Right renal cortex interstitium (tissue), 3 donors: ENCODE data around the gene C1orf115. TPM values are rescaled to one million over a fixed set of nuclear protein-coding genes. Genes with fewer than 3 reads are reported as not detected.
"Not testable (repeated sequence)": the region's sequence is repeated elsewhere in the genome, so short reads cannot be mapped to it uniquely, and the experiment has no call there.

Source experiments
- DNase-seq, 3 donors: peaks; one replicate each; pipeline ENCODE4 v3.0.0-alpha.2; 2013; ENCODE audit warnings: low read depth in 3 of 3, low spot score in 2 of 3
- polyA plus RNA-seq, 3 donors: library from polyadenylated mRNA; unstranded; fragments of 120-200 nt; gene quantifications; one replicate each; pipeline ENCODE4 v1.2.1, GENCODE V29; 2013; ENCODE audit not compliant: insufficient read length in 3 of 3

Gene C1orf115
- polyA plus RNA-seq, 3 donors: 26.6 to 28.4 (median 27.9) TPM

- DNase-seq: no peak
Measured at GRCh38 chr1:220692436-220693228, 2.5 kb downstream of the C1orf115 start.

- DNase-seq: no peak
Measured at GRCh38 chr1:220694866-220695382, 4.8 kb downstream of the C1orf115 start.

- DNase-seq: no peak
Measured at GRCh38 chr1:220695426-220695825, 5.3 kb downstream of the C1orf115 start.

GRCh38 chr1:220696226-220696862 is 6.2 kb downstream of the C1orf115 start:
- no peak for DNase-seq

GRCh38 chr1:220696863-220697231 is 6.7 kb downstream of the C1orf115 start:
- DNase-seq: no peak

GRCh38 chr1:220697326-220697725 is 7.2 kb downstream of the C1orf115 start:
- DNase-seq: no peak

- DNase-seq: no peak
Measured at GRCh38 chr1:220698607-220699016, 8.4 kb downstream of the C1orf115 start.

GRCh38 chr1:220699044-220699443 is 8.9 kb downstream of the C1orf115 start:
- no peak for DNase-seq

GRCh38 chr1:220700556-220701179 is 10.5 kb downstream of the C1orf115 start:
- DNase-seq: no peak

GRCh38 chr1:220701974-220702373 is 11.8 kb downstream of the C1orf115 start:
- no peak for DNase-seq

- no peak for DNase-seq
Measured at GRCh38 chr1:220702733-220703270, 12.6 kb downstream of the C1orf115 start.

- no peak for DNase-seq
Measured at GRCh38 chr1:220703305-220703704, 13.1 kb downstream of the C1orf115 start.

GRCh38 chr1:220705782-220706181 is 15.6 kb downstream of the C1orf115 start:
- no peak for DNase-seq

GRCh38 chr1:220706480-220706879 is 16.3 kb downstream of the C1orf115 start:
- DNase-seq: peak in 1 of 3 donors; percentile 18

GRCh38 chr1:220707160-220707559 is 17.0 kb downstream of the C1orf115 start:
- DNase-seq: no peak

- no peak for DNase-seq
Measured at GRCh38 chr1:220708244-220708643, 18.1 kb downstream of the C1orf115 start.

GRCh38 chr1:220708936-220709801 is 19.0 kb downstream of the C1orf115 start:
- no peak for DNase-seq

GRCh38 chr1:220710333-220710732 is 20.2 kb downstream of the C1orf115 start:
- DNase-seq: no peak

- DNase-seq: no peak
Measured at GRCh38 chr1:220711056-220711809, 21.1 kb downstream of the C1orf115 start.

GRCh38 chr1:220715986-220716385 is 25.8 kb downstream of the C1orf115 start:
- not testable (repeated sequence) for DNase-seq
